Body of pancreas (tissue), 4 donors: ENCODE results near the gene KIF9. TPM values are rescaled to one million over a fixed set of nuclear protein-coding genes. Genes with fewer than 3 reads are reported as not detected.
A peak's percentile ranks its signal among the peaks of the same experiment; 100 is the strongest.

ENCODE experiments used
- ATAC-seq: fragments of 150-250 bp; one replicate; pipeline ENCODE4 v1.9.1; 2016
- DNase-seq, 4 donors: peaks; one replicate each; pipeline ENCODE4 v3.0.0-alpha.2; 2019
- H3K27ac ChIP-seq, 4 donors: fragments of 200-600 bp; sonication (generic); 1 replicate in 3 of 4; 2 replicates in 1 of 4; pipeline versions ENCODE4 v1.5.1 to v1.6.1; 2016 to 2019; ENCODE audit warnings: mild to moderate bottlenecking in 1 of 4, mixed read lengths in 1 of 4, moderate library complexity in 1 of 4
- H3K27me3 ChIP-seq, 2 donors: fragments of 200-600 bp; sonication (generic); one replicate each; pipeline ENCODE4 v1.6.0; 2016; ENCODE audit warnings: mild to moderate bottlenecking in 1 of 2
- H3K36me3 ChIP-seq, 2 donors: fragments of 200-600 bp; sonication (generic); replicated peaks in 1 of 2; 2 replicates each; pipeline ENCODE4 v1.5.1; 2016; ENCODE audit warnings: low read depth in 2 of 2; ENCODE audit not compliant: insufficient read depth in 1 of 2
- H3K4me1 ChIP-seq: fragments of 200-600 bp; sonication (generic); one replicate; pipeline ENCODE4 v1.6.0; 2016
- H3K4me3 ChIP-seq, 2 donors: fragments of 200-600 bp; sonication (generic); 1 replicate in 1 of 2; 2 replicates in 1 of 2; pipeline ENCODE4 v1.5.1; 2016 to 2019
- H3K9me3 ChIP-seq, 3 donors: fragments of 200-600 bp; sonication (generic); 1 replicate in 2 of 3; 2 replicates in 1 of 3; pipeline ENCODE4 v1.5.1; 2016
- CTCF ChIP-seq, 7 experiments: fragments of 450-650 bp in 4 of 7; fragments of 200-600 bp in 3 of 7; sonication (generic) in 3 of 7; IDR thresholded peaks; one replicate each; pipeline ENCODE4 v1.5.1; 2016 to 2019; ENCODE audit warnings: antibody characterized with exemption in 7 of 7
- POLR2A ChIP-seq, 3 donors: fragments of 450-650 bp; IDR thresholded peaks; one replicate each; pipeline ENCODE4 v1.6.1; 2016; ENCODE audit warnings: antibody characterized with exemption in 3 of 3, mild to moderate bottlenecking in 2 of 3
- WGBS, 2 donors: methylation state at CpG; one replicate each; pipeline ENCODE4 v1.1.5; 2017; 5-methylcytosine and 5-hydroxymethylcytosine counted together
- intact Hi-C: fragments of 100-400 bp; cut with DNase I; formaldehyde crosslinking; loops from one replicate; pipeline ENCODE4 v1.15.1; 2023
- total RNA-seq, 2 donors: library from RNA; depleted of rRNA; stranded (reverse); fragments of >200 nt; gene quantifications; one replicate each; pipeline ENCODE4 v1.1.0, GENCODE V29; 2016

KIF9 gene
- 1 to 10 TPM; 5.6 to 8.0 TPM for total RNA-seq

- 0 to 2% methylated on average over 14 to 80 of the region's 82 CpGs for WGBS, 2 donors
These were observed at the start of gene KIF9, which contains the start of gene KLHL18 for GRCh38 chr3:47282424-47283192. TSS of gene KIF9 (minus strand) at chr3:47282799. CDS start at chr3:47277374, 5,425 bp downstream. TSS of gene KLHL18 (plus strand) at chr3:47282944. CDS start at chr3:47282966, 22 bp downstream.

GRCh38 chr3:47324278-47324865, 41.8 kb upstream of the KIF9 start:
- peaks cover 0 to 18% of the 10 kb centered on the region in 2 donors for H3K36me3 ChIP-seq
- H3K27me3 ChIP-seq = no peaks in the 10 kb centered on the region
- peak; percentile 56 to 66 (median 60) for DNase-seq
- no peak overlapping the region for H3K4me3 ChIP-seq
- no peak overlapping the region for H3K27ac ChIP-seq
- WGBS, 2 donors = 0 to 10% methylated on average over 2 of the region's 2 CpGs
- TF ChIP-seq POLR2A (IDR thresholded peaks at IDR 0.05) (no peak), CTCF (IDR thresholded peaks at IDR 0.05) (peak; percentile 20 to 78 (median 65))
- no peaks in the 10 kb centered on the region for H3K4me1 ChIP-seq
- intact Hi-C loops = no loop called here
- H3K9me3 ChIP-seq = no peaks in the 10 kb centered on the region
- peak; percentile 87 for ATAC-seq

More at GRCh38 chr3:47282424-47283192, at the start of gene KIF9, which contains the start of gene KLHL18:
- intact Hi-C loops = loop anchor here (10.0 kb wide), 1 partner anchor 92 kb away; no protein-coding TSS in a partner anchor
- peak; percentile 62 to 92 (median 81) for TF ChIP-seq POLR2A (IDR thresholded peaks at IDR 0.05)
- TF ChIP-seq CTCF (IDR thresholded peaks at IDR 0.05) = peak in 1 of 7 experiments; percentile 16
- H3K9me3 ChIP-seq = no peaks in the 10 kb centered on the region
- DNase-seq (peak; percentile 95 to 97 (median 96)), ATAC-seq (peak; percentile 94)
- no peaks in the 10 kb centered on the region for H3K36me3 ChIP-seq
- H3K4me1 ChIP-seq = peaks cover 32% of the 10 kb centered on the region
- H3K4me3 ChIP-seq = peak within 1 kb of the TSS; percentile 82 to 95
- H3K27me3 ChIP-seq = no peaks in the 10 kb centered on the region
- peak within 1 kb of the TSS; percentile 86 to 97 (median 96) for H3K27ac ChIP-seq

GRCh38 chr3:47323431-47324277, 41.1 kb upstream of the KIF9 start:
- TF ChIP-seq CTCF (IDR thresholded peaks at IDR 0.05) = no peak
- no peak for TF ChIP-seq POLR2A (IDR thresholded peaks at IDR 0.05)
- 79 to 90% methylated on average over 5 to 8 of the region's 8 CpGs for WGBS, 2 donors
- Histone ChIP-seq H3K36me3 (peaks cover 0 to 16% of the 10 kb centered on the region in 2 donors), H3K4me1 (no peaks in the 10 kb centered on the region), H3K27me3 (no peaks in the 10 kb centered on the region), H3K27ac (no peak overlapping the region), H3K4me3 (no peak overlapping the region), H3K9me3 (no peaks in the 10 kb centered on the region)
- intact Hi-C loops = no loop called here
- no peak for DNase-seq
- no peak for ATAC-seq

GRCh38 chr3:47319956-47320355, 37.4 kb upstream of the KIF9 start:
- DNase-seq (no peak), ATAC-seq (no peak)
- no peaks in the 10 kb centered on the region for H3K27me3 ChIP-seq
- no peak overlapping the region for H3K27ac ChIP-seq
- no peaks in the 10 kb centered on the region for H3K9me3 ChIP-seq
- no peak overlapping the region for H3K4me3 ChIP-seq
- no peaks in the 10 kb centered on the region for H3K4me1 ChIP-seq
- WGBS, 2 donors = 48 to 67% methylated on average over 2 of the region's 2 CpGs
- TF ChIP-seq CTCF (IDR thresholded peaks at IDR 0.05) (no peak), POLR2A (IDR thresholded peaks at IDR 0.05) (no peak)
- peaks cover 0 to 14% of the 10 kb centered on the region in 2 donors for H3K36me3 ChIP-seq
- intact Hi-C loops = no loop called here
